Measurements from ENCODE around the gene THBS1. TPM values are rescaled to one million over a fixed set of nuclear protein-coding genes. Genes with fewer than 3 reads are reported as not detected.

THBS1 gene
- total RNA-seq, 2 experiments from 2014 or later, result 0.02 to 0.20 TPM

DNA sequence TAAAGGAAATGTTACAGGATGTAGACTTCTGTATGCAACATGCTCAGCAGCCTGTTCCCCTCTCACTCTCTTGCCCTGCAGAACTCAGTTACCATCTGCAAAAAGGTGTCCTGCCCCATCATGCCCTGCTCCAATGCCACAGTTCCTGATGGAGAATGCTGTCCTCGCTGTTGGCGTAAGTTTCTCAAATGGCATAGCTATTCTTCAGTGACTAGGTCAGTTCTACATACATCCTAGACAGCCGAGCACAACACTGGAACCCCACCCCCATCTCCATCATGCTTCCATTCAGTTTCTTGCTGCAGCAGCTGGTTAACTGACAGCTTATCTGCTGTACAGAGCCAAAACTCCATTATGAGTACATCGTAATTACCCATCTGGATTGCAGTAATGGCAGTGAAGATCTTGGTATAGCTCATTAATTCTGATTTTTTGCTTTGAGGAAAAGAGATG lies 4.5 kb downstream of the THBS1 start:
- no peak overlapping the region for H3K27ac Mint-ChIP-seq
- H3K4me3 Mint-ChIP-seq, result no peak overlapping the region
- no peaks in the 10 kb centered on the region for H3K36me3 Mint-ChIP-seq (ENCODE audit: low read depth)
- intact Hi-C loops (cut with micrococcal nuclease), result no loop called here
- peaks cover 6% of the 10 kb centered on the region for H3K4me1 Mint-ChIP-seq (ENCODE audit: low read depth)
- no peaks in the 10 kb centered on the region for H3K9me3 Mint-ChIP-seq
- no peak for DNase-seq
- CTCF ChIA-PET, result interaction anchor here (1.1 kb wide), 1 partner anchor 100 kb away, joined by 3 read pairs; no protein-coding TSS in a partner anchor
- peaks cover 24% of the 10 kb centered on the region for H3K27me3 Mint-ChIP-seq (ENCODE audit: low read depth)

GRCh38 chr15:39585871-39586301 lies 5.0 kb downstream of the THBS1 start:
- no peak for DNase-seq
- Mint-ChIP-seq H3K27me3 (ENCODE audit: low read depth) (peaks cover 24% of the 10 kb centered on the region), H3K27ac (no peak overlapping the region), H3K36me3 (ENCODE audit: low read depth) (no peaks in the 10 kb centered on the region), H3K4me3 (no peak overlapping the region), H3K4me1 (ENCODE audit: low read depth) (peaks cover 6% of the 10 kb centered on the region), H3K9me3 (no peaks in the 10 kb centered on the region)
- intact Hi-C loops (cut with micrococcal nuclease), result no loop called here
- CTCF ChIA-PET, result interaction anchor here (1.1 kb wide), 1 partner anchor 100 kb away, joined by 3 read pairs; no protein-coding TSS in a partner anchor

DNA sequence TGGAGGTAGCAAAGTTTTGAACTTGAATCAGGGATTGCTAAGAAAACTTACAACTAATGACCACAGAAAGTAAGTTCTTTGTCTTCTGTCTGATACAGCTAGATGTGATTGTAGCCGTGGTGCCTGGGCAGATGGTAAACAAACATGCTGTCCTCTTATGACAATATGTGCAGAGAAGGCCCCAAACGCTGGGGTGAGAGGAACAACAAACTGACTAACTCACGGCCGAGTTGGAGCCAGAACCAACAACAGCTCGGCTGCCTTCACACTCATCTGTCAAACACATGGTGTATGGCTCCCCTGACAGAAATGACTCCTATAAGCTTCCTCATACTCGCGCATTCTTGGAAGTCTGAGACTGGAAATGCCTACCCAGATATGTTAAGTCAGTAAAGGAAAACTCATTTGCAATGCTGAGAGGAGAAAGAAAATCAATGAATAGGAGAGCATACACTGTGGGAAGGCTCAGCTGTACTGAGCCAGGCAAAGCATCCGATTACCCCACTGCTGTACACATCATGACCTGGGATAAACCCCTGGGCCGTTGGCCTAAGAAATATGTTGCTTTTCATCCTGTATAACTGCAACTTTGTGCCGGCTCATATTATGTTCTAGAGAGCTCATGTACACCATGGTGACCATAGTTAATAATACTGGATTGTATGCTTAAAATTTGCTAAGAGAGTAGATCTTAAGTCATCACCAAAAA lies 5.7 kb downstream of the THBS1 start:
- H3K36me3 Mint-ChIP-seq (ENCODE audit: low read depth), result no peaks in the 10 kb centered on the region
- no peak overlapping the region for H3K27ac Mint-ChIP-seq
- CTCF ChIA-PET, result no interaction called here
- H3K27me3 Mint-ChIP-seq (ENCODE audit: low read depth), result peaks cover 18% of the 10 kb centered on the region
- peaks cover 2% of the 10 kb centered on the region for H3K4me1 Mint-ChIP-seq (ENCODE audit: low read depth)
- H3K4me3 Mint-ChIP-seq, result no peak overlapping the region
- DNase-seq, result no peak
- intact Hi-C loops (cut with micrococcal nuclease), result no loop called here
- no peaks in the 10 kb centered on the region for H3K9me3 Mint-ChIP-seq

- H3K4me3 Mint-ChIP-seq, result no peak overlapping the region
- DNase-seq, result no peak
Measured at GRCh38 chr15:39587096-39587721, 6.3 kb downstream of the THBS1 start.

GRCh38 chr15:39587731-39588530 lies 7.1 kb downstream of the THBS1 start:
- Mint-ChIP-seq H3K27me3 (ENCODE audit: low read depth) (peaks cover 9% of the 10 kb centered on the region), H3K27ac (no peak overlapping the region), H3K9me3 (no peaks in the 10 kb centered on the region), H3K36me3 (ENCODE audit: low read depth) (no peaks in the 10 kb centered on the region), H3K4me1 (ENCODE audit: low read depth) (no peaks in the 10 kb centered on the region), H3K4me3 (no peak overlapping the region)
- intact Hi-C loops (cut with micrococcal nuclease), result no loop called here
- no peak for DNase-seq
- CTCF ChIA-PET, result no interaction called here

More at GRCh38 chr15:39587096-39587721, 6.3 kb downstream of the THBS1 start:
- Mint-ChIP-seq H3K36me3 (ENCODE audit: low read depth) (no peaks in the 10 kb centered on the region), H3K27ac (no peak overlapping the region), H3K4me1 (ENCODE audit: low read depth) (no peaks in the 10 kb centered on the region), H3K27me3 (ENCODE audit: low read depth) (peaks cover 12% of the 10 kb centered on the region), H3K9me3 (no peaks in the 10 kb centered on the region)
- CTCF ChIA-PET, result no interaction called here
- intact Hi-C loops (cut with micrococcal nuclease), result no loop called here

- CTCF ChIA-PET, result interaction anchor here (1.2 kb wide), 1 partner anchor 9 kb away, joined by 3 read pairs; no protein-coding TSS in a partner anchor
- Mint-ChIP-seq H3K4me1 (ENCODE audit: low read depth) (no peaks in the 10 kb centered on the region), H3K27ac (no peak overlapping the region), H3K36me3 (ENCODE audit: low read depth) (no peaks in the 10 kb centered on the region), H3K9me3 (no peaks in the 10 kb centered on the region), H3K4me3 (no peak overlapping the region), H3K27me3 (ENCODE audit: low read depth) (peaks cover 5% of the 10 kb centered on the region)
- intact Hi-C loops (cut with micrococcal nuclease), result no loop called here
- no peak for DNase-seq
Measured at GRCh38 chr15:39588531-39589192, 7.8 kb downstream of the THBS1 start.

DNA sequence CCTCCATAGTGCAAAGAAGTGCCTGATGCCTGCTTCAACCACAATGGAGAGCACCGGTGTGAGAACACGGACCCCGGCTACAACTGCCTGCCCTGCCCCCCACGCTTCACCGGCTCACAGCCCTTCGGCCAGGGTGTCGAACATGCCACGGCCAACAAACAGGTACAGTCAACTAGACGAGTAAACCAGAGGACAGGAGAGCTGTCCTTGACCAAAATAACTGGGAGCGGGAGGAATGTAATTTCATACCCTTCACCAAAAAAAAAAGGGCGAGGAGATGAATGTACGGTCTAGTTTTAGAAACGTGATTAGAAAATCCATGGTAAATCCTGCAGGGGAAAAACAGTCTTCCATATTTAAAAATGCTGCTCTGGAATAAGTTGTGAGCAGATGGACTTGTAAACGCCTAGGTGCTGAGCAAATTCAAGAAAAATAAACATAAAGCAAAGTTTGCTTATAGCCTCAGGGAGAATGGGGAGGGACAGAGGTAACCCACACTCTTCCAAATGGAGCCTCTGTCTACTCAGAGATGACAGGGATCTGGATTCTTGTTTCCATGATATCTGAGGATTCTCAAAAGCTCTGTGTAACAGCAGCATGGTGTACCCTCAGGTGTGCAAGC lies 8.4 kb downstream of the THBS1 start:
- no peak overlapping the region for H3K4me3 Mint-ChIP-seq
- H3K4me1 Mint-ChIP-seq (ENCODE audit: low read depth), result no peaks in the 10 kb centered on the region
- CTCF ChIA-PET, result interaction anchor here (0.6 to 1.2 kb wide), 2 partner anchors 9 to 17 kb away, joined by 3 read pairs; no protein-coding TSS in a partner anchor
- H3K9me3 Mint-ChIP-seq, result no peaks in the 10 kb centered on the region
- H3K27me3 Mint-ChIP-seq (ENCODE audit: low read depth), result no peaks in the 10 kb centered on the region
- intact Hi-C loops (cut with micrococcal nuclease), result no loop called here
- no peak for DNase-seq
- no peak overlapping the region for H3K27ac Mint-ChIP-seq
- H3K36me3 Mint-ChIP-seq (ENCODE audit: low read depth), result no peaks in the 10 kb centered on the region

DNA sequence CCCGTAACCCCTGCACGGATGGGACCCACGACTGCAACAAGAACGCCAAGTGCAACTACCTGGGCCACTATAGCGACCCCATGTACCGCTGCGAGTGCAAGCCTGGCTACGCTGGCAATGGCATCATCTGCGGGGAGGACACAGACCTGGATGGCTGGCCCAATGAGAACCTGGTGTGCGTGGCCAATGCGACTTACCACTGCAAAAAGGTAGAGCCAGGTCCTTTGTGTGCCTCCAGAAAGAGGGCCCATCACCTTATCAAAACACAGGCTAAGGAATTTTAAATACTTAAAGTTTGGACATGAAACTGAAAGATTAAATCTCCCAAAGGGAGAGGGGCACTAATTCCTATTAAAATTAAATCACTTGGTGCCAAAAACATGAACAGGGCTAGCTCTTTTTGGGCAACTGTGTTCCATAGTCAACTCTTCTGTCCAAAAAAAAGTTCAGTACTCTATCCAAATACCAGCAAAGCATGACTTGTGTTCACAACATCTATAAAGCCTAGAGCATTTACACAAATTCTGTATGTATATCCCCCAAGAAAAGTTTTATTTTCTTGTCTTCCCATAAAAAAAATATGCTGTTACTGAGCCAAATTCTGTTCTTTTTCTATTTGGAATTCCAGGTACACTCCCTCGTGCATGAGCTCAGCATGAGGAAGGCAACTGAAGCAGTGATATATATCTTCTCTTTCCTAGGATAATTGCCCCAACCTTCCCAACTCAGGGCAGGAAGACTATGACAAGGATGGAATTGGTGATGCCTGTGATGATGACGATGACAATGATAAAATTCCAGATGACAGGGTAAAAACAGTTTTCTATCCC lies 9.2 kb downstream of the THBS1 start:
- CTCF ChIA-PET, result interaction anchor here (0.6 to 1.2 kb wide), 3 partner anchors 10 to 17 kb away, joined by 3 read pairs; no protein-coding TSS in a partner anchor
- Mint-ChIP-seq H3K4me1 (ENCODE audit: low read depth) (no peaks in the 10 kb centered on the region), H3K36me3 (ENCODE audit: low read depth) (no peaks in the 10 kb centered on the region), H3K27me3 (ENCODE audit: low read depth) (no peaks in the 10 kb centered on the region), H3K4me3 (no peak overlapping the region), H3K9me3 (no peaks in the 10 kb centered on the region), H3K27ac (no peak overlapping the region)
- intact Hi-C loops (cut with micrococcal nuclease), result no loop called here
- no peak for DNase-seq

DNA sequence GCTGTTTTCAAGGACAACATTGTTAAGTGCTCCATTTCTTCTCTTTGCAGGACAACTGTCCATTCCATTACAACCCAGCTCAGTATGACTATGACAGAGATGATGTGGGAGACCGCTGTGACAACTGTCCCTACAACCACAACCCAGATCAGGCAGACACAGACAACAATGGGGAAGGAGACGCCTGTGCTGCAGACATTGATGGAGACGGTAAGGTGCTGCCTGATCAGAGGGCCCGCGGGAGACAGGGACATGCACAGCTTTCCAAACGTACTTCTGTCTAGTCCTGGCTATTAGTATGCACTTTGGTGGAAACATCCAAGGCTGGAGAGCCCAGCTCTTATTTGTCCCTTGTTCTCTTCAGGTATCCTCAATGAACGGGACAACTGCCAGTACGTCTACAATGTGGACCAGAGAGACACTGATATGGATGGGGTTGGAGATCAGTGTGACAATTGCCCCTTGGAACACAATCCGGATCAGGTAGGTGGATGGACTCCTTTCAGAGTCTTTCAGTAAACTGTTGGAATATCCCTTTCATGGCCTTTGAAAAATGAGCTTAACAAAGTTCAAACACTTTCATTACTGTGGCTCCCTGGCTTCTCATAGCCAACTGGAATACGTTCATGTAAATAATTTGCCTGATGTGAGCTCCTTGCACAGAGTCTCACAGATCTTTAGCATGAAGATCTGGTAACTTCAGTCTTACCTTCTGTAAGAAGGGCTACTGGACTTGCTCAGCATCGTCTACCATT lies 10.4 kb downstream of the THBS1 start:
- intact Hi-C loops (cut with micrococcal nuclease), result no loop called here
- Mint-ChIP-seq H3K4me3 (no peak overlapping the region), H3K27me3 (ENCODE audit: low read depth) (no peaks in the 10 kb centered on the region), H3K9me3 (no peaks in the 10 kb centered on the region), H3K4me1 (ENCODE audit: low read depth) (no peaks in the 10 kb centered on the region), H3K27ac (no peak overlapping the region), H3K36me3 (ENCODE audit: low read depth) (no peaks in the 10 kb centered on the region)
- CTCF ChIA-PET, result interaction anchor here (0.6 to 1.0 kb wide), 2 partner anchors 11 to 168 kb away, joined by 3 read pairs; partner anchors contain the start of gene THBS1
- no peak for DNase-seq

- Mint-ChIP-seq H3K4me1 (ENCODE audit: low read depth) (no peaks in the 10 kb centered on the region), H3K9me3 (no peaks in the 10 kb centered on the region), H3K27me3 (ENCODE audit: low read depth) (no peaks in the 10 kb centered on the region), H3K27ac (no peak overlapping the region), H3K36me3 (ENCODE audit: low read depth) (no peaks in the 10 kb centered on the region), H3K4me3 (no peak overlapping the region)
- no peak for DNase-seq
- CTCF ChIA-PET, result interaction anchor here (0.6 to 1.0 kb wide), 2 partner anchors 11 to 167 kb away, joined by 3 read pairs; partner anchors contain the start of gene THBS1
- intact Hi-C loops (cut with micrococcal nuclease), result no loop called here
Measured at GRCh38 chr15:39591896-39592315, 11.0 kb downstream of the THBS1 start.

Measured in activated naive CD4-positive, alpha-beta T cell treated with anti-CD3 and anti-CD28 coated beads for 36 hours (primary cell).